ENCODE data around the gene TMEM156. TPM values are rescaled to one million over a fixed set of nuclear protein-coding genes. Genes with fewer than 3 reads are reported as not detected.

The TMEM156 gene
- polyA plus RNA-seq, 1 of the 3 experiments (the other 2 are of a cell fraction), result 0.13 TPM

GRCh38 chr4:38943343-38943742 is 88.9 kb downstream of the TMEM156 start:
- H3K4me1 ChIP-seq (ENCODE audit: control insufficient read depth in 1 of 2, insufficient read depth in 2 of 2, low read depth in 1 of 2, low read length in 1 of 2), result peaks cover 0 to 7% of the 10 kb centered on the region in 2 experiments; a peak in 2 of 4 replicates
- no peaks in the 10 kb centered on the region for H3K27me3 ChIP-seq (ENCODE audit: insufficient read depth)
- no peaks in the 10 kb centered on the region for H3K79me2 ChIP-seq (ENCODE audit: insufficient read depth)
- DNase-seq, result peak; percentile 73
- H3K27ac ChIP-seq (ENCODE audit: low read depth in 2 of 2, low read length in 1 of 2), result peak overlapping the region in 1 of 2 experiments; percentile 62; a peak in 2 of 4 replicates
- ChIA-PET POLR2A (interaction anchor here (1.0 kb wide), 1 partner anchor 13 kb away, joined by 3 read pairs; no protein-coding TSS in a partner anchor), CTCF (interaction anchor here (0.6 to 2.0 kb wide), 3 partner anchors 30 to 192 kb away, joined by 3 to 7 read pairs (median 7); no protein-coding TSS in a partner anchor)
- H4K20me1 ChIP-seq (ENCODE audit: insufficient read depth), result no peaks in the 10 kb centered on the region
- peaks cover 2 to 54% of the 10 kb centered on the region in 2 experiments for H3K36me3 ChIP-seq (replicated peaks in 1 of 2; ENCODE audit: control insufficient read depth in 1 of 2, insufficient read depth in 2 of 2, low read length in 1 of 2)
- TF ChIP-seq FOXJ3 (CRISPR knock-in tag; IDR thresholded peaks at IDR 0.05) (no peak), TCF12 (IDR thresholded peaks at IDR 0.05) (no peak), JUND (IDR thresholded peaks at IDR 0.05) (no peak), RXRA (IDR thresholded peaks at IDR 0.05; ENCODE audit: borderline replicate concordance, low read depth) (no peak), MXI1 (IDR thresholded peaks at IDR 0.05; ENCODE audit: low read depth, low read length) (no peak; the same call in 1 of the 2 replicates), GABPA (IDR thresholded peaks at IDR 0.05; ENCODE audit: low read depth) (no peak), CTCF (IDR thresholded peaks at IDR 0.05) (no peak), CHD2 (IDR thresholded peaks at IDR 0.05; ENCODE audit: low read length, partially characterized antibody) (peak; percentile 78), YY1 (IDR thresholded peaks at IDR 0.05; ENCODE audit: low read depth) (no peak), TEAD4 (IDR thresholded peaks at IDR 0.05; ENCODE audit: borderline replicate concordance, insufficient read depth) (no peak), MAX (IDR thresholded peaks at IDR 0.05; ENCODE audit: low read depth) (no peak), EP300 (IDR thresholded peaks at IDR 0.05; ENCODE audit: borderline replicate concordance in 1 of 2, low read depth in 1 of 2, low read length in 1 of 2) (peak in 1 of 2 experiments; percentile 75; a peak in 1 of 4 replicates), IRF3 (IDR thresholded peaks at IDR 0.05; ENCODE audit: low read depth, low read length) (no peak), RAD21 (IDR thresholded peaks at IDR 0.05; ENCODE audit: low read length) (peak; percentile 13), USF1 (IDR thresholded peaks at IDR 0.05; ENCODE audit: borderline replicate concordance, low read depth) (no peak), ELF1 (IDR thresholded peaks at IDR 0.05) (no peak), TAF1 (IDR thresholded peaks at IDR 0.05; ENCODE audit: borderline replicate concordance, low read depth, low read length) (no peak), FOXM1 (IDR thresholded peaks at IDR 0.05; ENCODE audit: low read depth) (no peak), SMC3 (IDR thresholded peaks at IDR 0.05; ENCODE audit: low read depth, low read length) (no peak), GATA2 (CRISPR knock-in tag; IDR thresholded peaks at IDR 0.05) (peak; percentile 40; the same call in 1 of the 2 replicates), USF2 (IDR thresholded peaks at IDR 0.05; ENCODE audit: borderline replicate concordance, low read depth, low read length) (no peak), NFIC (IDR thresholded peaks at IDR 0.05; ENCODE audit: borderline replicate concordance) (no peak), ZBTB33 (IDR thresholded peaks at IDR 0.05; ENCODE audit: borderline replicate concordance, low read depth) (no peak), PBX3 (IDR thresholded peaks at IDR 0.05) (no peak), RCOR1 (IDR thresholded peaks at IDR 0.05; ENCODE audit: low read length) (peak; percentile 72)
- no peaks in the 10 kb centered on the region for H3K9me2 ChIP-seq
- H3K4me3 ChIP-seq (ENCODE audit: low read depth in 2 of 2, low read length in 1 of 2), result no peak overlapping the region
- WGBS (ENCODE audit: low lambda C conversion rate), result 77% methylated on average over 4 of the region's 4 CpGs
- H3K9me3 ChIP-seq, result no peaks in the 10 kb centered on the region
- no peak overlapping the region for H2AFZ ChIP-seq (ENCODE audit: low read depth)
- H3K9ac ChIP-seq, result no peak overlapping the region
- H3K4me2 ChIP-seq, result no peak overlapping the region
- peaks cover 21% of the 10 kb centered on the region for H3F3A ChIP-seq (replicated peaks; ENCODE audit: insufficient read depth)
